IMR-90 (cell line): Measurements from ENCODE around the gene RNF31. TPM values are rescaled to one million over a fixed set of nuclear protein-coding genes. Genes with fewer than 3 reads are reported as not detected.

Source experiments
- ATAC-seq: fragments of 200-7000 bp; cut with Tn5 transposase; 2 replicates; pipeline ENCODE4 v1.9.1; 2020; ENCODE audit warnings: low read depth, mild to moderate bottlenecking, moderate library complexity
- BruUV-seq: library from RNA; stranded (reverse); fragments of 400-500 nt; replicated peaks from 2 replicates; lab custom pipeline; 2021; lab: Mats Ljungman, UMichigan
- CTCF ChIA-PET: fragments of 300-600 bp; formaldehyde crosslinking; extraction: SDS; loops from one replicate; lab custom pipeline; 2021; ENCODE audit warnings: antibody characterized with exemption; lab: Yijun Ruan, JAX
- POLR2A ChIA-PET: fragments of 300-600 bp; sonication (Branson Sonifier 250); formaldehyde crosslinking; loops from one replicate; lab custom pipeline; 2022; ENCODE audit warnings: antibody characterized with exemption; ENCODE audit not compliant: unreplicated experiment; lab: Charles Lee
- DNase-seq: peaks from one replicate; pipeline ENCODE4 v3.0.0; 2013
- H2AFZ ChIP-seq: replicated peaks from 2 replicates; pipeline ENCODE3; 2013; ENCODE audit warnings: low read length, mild to moderate bottlenecking; ENCODE audit not compliant: poor library complexity
- H2AK5ac ChIP-seq: 2 replicates; pipeline ENCODE4 v1.6.1; 2013; ENCODE audit warnings: low read depth, low read length, inconsistent platforms
- H2AK9ac ChIP-seq: replicated peaks from 2 replicates; pipeline ENCODE3; 2013; ENCODE audit warnings: mild to moderate bottlenecking, low read depth, low read length, moderate library complexity; ENCODE audit not compliant: poor library complexity
- H2BK120ac ChIP-seq: 2 replicates; pipeline ENCODE4 v1.6.1; 2013; ENCODE audit warnings: low read depth, low read length, inconsistent platforms
- H2BK15ac ChIP-seq: 3 replicates; pipeline ENCODE4 v1.6.1; 2013; ENCODE audit warnings: low read depth, low read length, inconsistent platforms
- H2BK20ac ChIP-seq: 2 replicates; pipeline ENCODE4 v1.6.1; 2013; ENCODE audit warnings: low read depth, mild to moderate bottlenecking, inconsistent platforms, low read length, moderate library complexity
- H2BK5ac ChIP-seq: 2 replicates; pipeline ENCODE4 v1.6.1; 2013; ENCODE audit warnings: mild to moderate bottlenecking, low read depth, low read length, inconsistent platforms; ENCODE audit not compliant: poor library complexity, severe bottlenecking
- H3K14ac ChIP-seq: replicated peaks from 2 replicates; pipeline ENCODE4 v1.6.1; 2013; ENCODE audit warnings: low read depth, low read length, inconsistent platforms
- H3K18ac ChIP-seq: 2 replicates; pipeline ENCODE4 v1.6.1; 2013; ENCODE audit warnings: low read depth, low read length, control low read depth
- H3K23ac ChIP-seq: 2 replicates; pipeline ENCODE4 v1.6.1; 2013; ENCODE audit warnings: low read depth, low read length, inconsistent platforms
- H3K27ac ChIP-seq: 2 replicates; pipeline ENCODE4 v1.5.1; 2013; ENCODE audit warnings: mild to moderate bottlenecking, control low read depth, low read length; ENCODE audit not compliant: insufficient read depth
- H3K27me3 ChIP-seq: 2 replicates; pipeline ENCODE4 v1.6.1; 2013; ENCODE audit warnings: low read length; ENCODE audit not compliant: control insufficient read depth, insufficient read depth
- H3K36me3 ChIP-seq: 2 replicates; pipeline ENCODE4 v1.6.1; 2013; ENCODE audit warnings: low read length, mixed read lengths; ENCODE audit not compliant: control insufficient read depth, insufficient read depth
- H3K4ac ChIP-seq: 2 replicates; pipeline ENCODE4 v1.6.1; 2013; ENCODE audit warnings: low read depth, low read length, inconsistent platforms
- H3K4me1 ChIP-seq: 2 replicates; pipeline ENCODE4 v1.6.1; 2013; ENCODE audit warnings: low read length, mixed read lengths; ENCODE audit not compliant: control insufficient read depth, insufficient read depth
- H3K4me2 ChIP-seq: 2 replicates; pipeline ENCODE4 v1.6.1; 2013; ENCODE audit warnings: low read depth, mild to moderate bottlenecking, control low read depth, low read length, moderate library complexity
- H3K4me3 ChIP-seq: 2 replicates; pipeline ENCODE4 v1.5.1; 2013; ENCODE audit warnings: low read depth, mild to moderate bottlenecking, control low read depth, low read length, moderate library complexity; ENCODE audit not compliant: insufficient read depth
- H3K56ac ChIP-seq: 2 replicates; pipeline ENCODE4 v1.6.1; 2013; ENCODE audit warnings: low read length, inconsistent platforms; ENCODE audit not compliant: insufficient read depth; ENCODE audit errors: extremely low read depth
- H3K79me1 ChIP-seq, 2 experiments: 2 replicates each; pipeline ENCODE4 v1.6.1; 2013; ENCODE audit warnings: low read length in 2 of 2, inconsistent platforms in 1 of 2, low read depth in 1 of 2
- H3K9ac ChIP-seq: 2 replicates; pipeline ENCODE4 v1.6.1; 2013; ENCODE audit warnings: low read depth, low read length, control low read depth
- H3K9me1 ChIP-seq: 2 replicates; pipeline ENCODE4 v1.6.1; 2013; ENCODE audit warnings: low read length, inconsistent platforms; ENCODE audit not compliant: insufficient read depth
- H3K9me3 ChIP-seq: 2 replicates; pipeline ENCODE4 v1.6.1; 2013; ENCODE audit warnings: low read length; ENCODE audit not compliant: control insufficient read depth, insufficient read depth
- H4K20me1 ChIP-seq: 2 replicates; pipeline ENCODE4 v1.6.1; 2013; ENCODE audit warnings: low read length, inconsistent platforms; ENCODE audit not compliant: insufficient read depth
- H4K5ac ChIP-seq: 2 replicates; pipeline ENCODE4 v1.6.1; 2013; ENCODE audit warnings: mild to moderate bottlenecking, low read depth, low read length, control low read depth
- H4K8ac ChIP-seq, 2 experiments: 2 replicates each; pipeline ENCODE4 v1.6.1; 2013; ENCODE audit warnings: low read depth in 2 of 2, low read length in 2 of 2, control low read depth in 1 of 2, inconsistent platforms in 1 of 2
- H4K91ac ChIP-seq: 2 replicates; pipeline ENCODE4 v1.6.1; 2013; ENCODE audit warnings: low read depth, low read length, inconsistent platforms; ENCODE audit not compliant: insufficient read depth
- CTCF ChIP-seq: conservative IDR thresholded peaks from 2 replicates; pipeline ENCODE4 v1.5.1; 2012; ENCODE audit warnings: mild to moderate bottlenecking, low read depth, low read length, improper control_type of control experiment
- MAFK ChIP-seq: IDR thresholded peaks from 2 replicates; pipeline ENCODE4 v1.6.1; 2012; ENCODE audit warnings: low read depth, low read length, improper control_type of control experiment
- WGBS, 2 experiments: methylation state at CpG; one replicate each; pipeline versions ENCODE4 v1.1.5 to v1.1.7; 2013; ENCODE audit warnings: missing lambda C conversion rate in 2 of 2; ENCODE audit not compliant: insufficient read length in 1 of 2; ENCODE audit errors: extremely low coverage in 2 of 2; 5-methylcytosine and 5-hydroxymethylcytosine counted together
- dilution Hi-C: fragments of 300-500 bp; cut with HindIII; formaldehyde crosslinking; loops from one replicate; pipeline ENCODE4 v1.14.3; 2018; ENCODE audit warnings: low sequenced_read_pairs; ENCODE audit not compliant: unreplicated experiment
- in situ Hi-C: fragments of 300-500 bp; cut with MboI; formaldehyde crosslinking; loops from 3 replicates; pipeline ENCODE4 v1.14.3; 2019; ENCODE audit warnings: low sequenced_read_pairs, inconsistent platforms, mixed read lengths
- intact Hi-C: fragments of 100-400 bp; cut with micrococcal nuclease; formaldehyde crosslinking; loops from 2 replicates; pipeline ENCODE4 v1.10.0; 2022
- polyA plus RNA-seq, 3 experiments: library from polyadenylated mRNA; depleted of rRNA; stranded (reverse); fragments of >200 nt; gene quantifications; 2 replicates each; pipeline ENCODE4 v1.2.3, GENCODE V29; 2012; ENCODE audit warnings: low replicate concordance in 1 of 3
- total RNA-seq: library from RNA; depleted of rRNA; stranded (reverse); fragments of >200 nt; gene quantifications from 2 replicates; pipeline ENCODE4 v1.2.3, GENCODE V29; 2012
- TF ChIP-seq, protein P1 (sequence below): fragments of 150-350 bp; IDR thresholded peaks from 2 replicates; pipeline ENCODE4 v1.6.1; 2016; ENCODE audit warnings: low read depth, mild to moderate bottlenecking, low read length, moderate library complexity, borderline replicate concordance

RNF31 gene
- total and polyA plus RNA-seq, 2 of the 4 experiments (the other 2 are of a cell fraction) = 31.6 to 37.5 TPM

DNA sequence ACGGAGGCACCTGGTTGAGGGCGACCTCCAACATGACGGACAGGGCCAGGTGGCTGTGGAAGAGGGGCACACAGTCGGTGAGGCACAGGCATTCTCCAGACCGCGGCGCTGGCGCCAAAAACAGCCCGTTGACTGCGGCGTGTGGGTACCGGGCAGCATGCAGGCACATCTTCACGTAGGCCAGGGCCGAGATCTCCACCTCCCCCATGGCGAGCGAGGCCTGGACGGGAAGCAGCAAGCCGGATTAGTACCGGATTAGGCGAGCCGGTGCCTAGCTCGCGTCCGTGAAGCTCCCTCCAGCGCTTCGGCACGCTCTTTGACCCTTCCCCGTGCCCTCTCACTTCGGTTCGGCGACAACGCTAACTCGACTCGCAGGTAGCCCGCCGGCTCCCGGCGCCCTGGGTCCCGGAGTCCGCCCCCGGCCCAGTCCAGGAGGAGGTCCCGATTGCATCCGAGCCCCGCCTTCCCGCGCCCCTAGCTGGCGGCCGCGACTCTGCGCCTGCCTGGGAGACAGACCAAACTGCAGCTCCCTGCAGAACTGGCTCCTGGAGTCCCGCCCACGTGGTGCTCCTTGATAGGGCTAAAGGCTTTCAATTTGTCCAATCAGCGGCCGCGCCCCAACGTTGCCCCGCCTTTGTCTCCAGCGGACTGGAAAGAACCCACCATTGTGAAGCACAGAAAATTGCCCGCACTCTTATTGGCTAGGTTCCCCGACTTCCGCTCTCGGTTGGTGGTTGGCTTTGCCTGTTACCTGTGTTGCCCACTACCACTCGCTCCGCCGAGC, 6.0 kb upstream of the RNF31 start, which contains the start of gene EMC9 (continued):
- TF ChIP-seq CTCF (peak; percentile 32), MAFK (0 out of 2 replicates have a peak, but pooled peaks have one; percentile 10)

DNA sequence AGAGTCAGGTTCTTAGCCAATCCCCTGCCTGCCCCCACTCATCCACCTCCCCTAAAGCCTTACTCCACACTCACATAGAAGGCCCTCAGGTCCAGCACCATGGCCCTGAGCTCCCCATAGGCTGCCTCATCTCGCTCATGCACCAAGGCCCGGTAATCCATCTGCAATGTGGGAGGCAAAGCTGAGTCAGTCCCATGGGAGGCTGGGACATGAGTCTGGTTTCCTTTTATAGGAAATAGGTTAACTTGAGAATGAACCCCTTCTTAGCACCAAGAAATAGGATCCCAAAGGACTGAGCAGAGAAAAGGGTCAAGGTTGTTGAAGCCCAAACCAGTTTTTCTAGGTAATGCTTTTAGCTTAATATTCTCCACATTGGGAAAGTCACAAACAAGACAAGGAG, 3.8 kb upstream of the RNF31 start:
- Histone ChIP-seq H3K4me1 (peaks cover 13% of the 10 kb centered on the region), H4K8ac (no peak overlapping the region), H3K9me1 (peaks cover 19% of the 10 kb centered on the region), H4K5ac (no peak overlapping the region), H3K9ac (no peak overlapping the region), H3K27ac (no peak overlapping the region), H3K4me2 (no peak overlapping the region), H2AK5ac (no peak overlapping the region), H3K9me3 (no peaks in the 10 kb centered on the region), H2BK20ac (peak overlapping the region; percentile 29; the same call in 1 of the 2 replicates), H3K36me3 (peaks cover 11% of the 10 kb centered on the region), H2AFZ (peak overlapping the region; percentile 24), H3K56ac (no peak overlapping the region), H4K20me1 (peaks cover 16% of the 10 kb centered on the region), H3K23ac (no peak overlapping the region), H3K4me3 (no peak overlapping the region), H3K27me3 (no peaks in the 10 kb centered on the region), H3K79me1 (peaks cover 33 to 68% of the 10 kb centered on the region in 2 experiments), H3K14ac (no peak overlapping the region), H4K91ac (no peak overlapping the region), H2BK15ac (no peak overlapping the region), H2BK120ac (no peak overlapping the region), H2BK5ac (no peak overlapping the region), H2AK9ac (no peak overlapping the region), H3K18ac (no peak overlapping the region), H3K4ac (peak overlapping the region; percentile 66; the same call in 1 of the 2 replicates)
- in situ Hi-C loops (loop anchor here (25.0 kb wide), 2 partner anchors 831 to 1056 kb away; partner anchors contain the start of genes ACIN1, BCL2L2, C14orf119 and PABPN1), intact Hi-C loops (no loop called here), dilution Hi-C loops (no loop called here)
- POLR2A ChIA-PET = no interaction called here
- TF ChIP-seq, protein P1, sequence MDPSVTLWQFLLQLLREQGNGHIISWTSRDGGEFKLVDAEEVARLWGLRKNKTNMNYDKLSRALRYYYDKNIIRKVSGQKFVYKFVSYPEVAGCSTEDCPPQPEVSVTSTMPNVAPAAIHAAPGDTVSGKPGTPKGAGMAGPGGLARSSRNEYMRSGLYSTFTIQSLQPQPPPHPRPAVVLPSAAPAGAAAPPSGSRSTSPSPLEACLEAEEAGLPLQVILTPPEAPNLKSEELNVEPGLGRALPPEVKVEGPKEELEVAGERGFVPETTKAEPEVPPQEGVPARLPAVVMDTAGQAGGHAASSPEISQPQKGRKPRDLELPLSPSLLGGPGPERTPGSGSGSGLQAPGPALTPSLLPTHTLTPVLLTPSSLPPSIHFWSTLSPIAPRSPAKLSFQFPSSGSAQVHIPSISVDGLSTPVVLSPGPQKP = no peak
- CTCF ChIA-PET = no interaction called here
- BruUV-seq = no TSS peak
- ATAC-seq = no peak
- no CpG with 5 or more reads among the region's 2 CpGs for WGBS, 2 experiments
- peak; percentile 51 for DNase-seq
